Prostate gland (tissue), 2 donors: ENCODE data around the gene SULF2. TPM values are rescaled to one million over a fixed set of nuclear protein-coding genes. Genes with fewer than 3 reads are reported as not detected.

Source experiments
- DNase-seq: peaks from one replicate; pipeline ENCODE4 v3.0.0-alpha.2; 2019; ENCODE audit warnings: low spot score
- H3K27ac ChIP-seq, 2 donors: fragments of 200-600 bp; sonication (generic); 2 replicates each; pipeline ENCODE4 v1.5.1; 2017 to 2019
- H3K27me3 ChIP-seq: fragments of 200-600 bp; sonication (generic); replicated peaks from 2 replicates; pipeline ENCODE4 v1.5.1; 2019; ENCODE audit not compliant: insufficient read depth
- H3K36me3 ChIP-seq, 2 donors: fragments of 200-600 bp; sonication (generic); 1 replicate in 1 of 2; 2 replicates in 1 of 2; pipeline versions ENCODE4 v1.5.1 to v1.8.1; 2017 to 2019
- H3K4me1 ChIP-seq: fragments of 200-600 bp; sonication (generic); replicated peaks from 2 replicates; pipeline ENCODE4 v1.5.1; 2019
- H3K4me3 ChIP-seq, 2 donors: fragments of 200-600 bp; sonication (generic); 2 replicates each; pipeline ENCODE4 v1.5.1; 2017 to 2019
- H3K9me3 ChIP-seq: fragments of 200-600 bp; sonication (generic); 2 replicates; pipeline ENCODE4 v1.5.1; 2017
- CTCF ChIP-seq, 4 experiments: fragments of 200-600 bp in 2 of 4; fragments of 450-650 bp in 2 of 4; sonication (generic) in 2 of 4; IDR thresholded peaks; 1 replicate in 3 of 4; 2 replicates in 1 of 4; pipeline ENCODE4 v1.5.1; 2016 to 2019; ENCODE audit warnings: antibody characterized with exemption in 4 of 4, mild to moderate bottlenecking in 2 of 4, moderate library complexity in 2 of 4
- POLR2A ChIP-seq: fragments of 450-650 bp; IDR thresholded peaks from one replicate; pipeline ENCODE4 v1.6.1; 2016; ENCODE audit warnings: antibody characterized with exemption, mild to moderate bottlenecking
- POLR2AphosphoS5 ChIP-seq: sonication (generic); formaldehyde crosslinking; IDR thresholded peaks from one replicate; pipeline ENCODE4 v1.6.1; 2017; ENCODE audit warnings: antibody characterized with exemption
- WGBS: methylation state at CpG from one replicate; pipeline ENCODE4 v1.1.5; 2018; 5-methylcytosine and 5-hydroxymethylcytosine counted together
- intact Hi-C: fragments of 100-400 bp; cut with DNase I; formaldehyde crosslinking; loops from one replicate; pipeline ENCODE4 v1.14.2; 2022
- total RNA-seq, 2 donors: library from RNA; depleted of rRNA; stranded (reverse); fragments of >200 nt; gene quantifications; one replicate each; pipeline ENCODE4 v1.1.0, GENCODE V29; 2016

Gene SULF2
- total RNA-seq, 2 donors from 2014 or later, result 43.6 to 82.0 TPM

- Histone ChIP-seq H3K4me1 (no peaks in the 10 kb centered on the region), H3K27ac (no peak overlapping the region), H3K4me3 (no peak overlapping the region), H3K9me3 (no peaks in the 10 kb centered on the region), H3K27me3 (no peaks in the 10 kb centered on the region), H3K36me3 (no peaks in the 10 kb centered on the region)
- WGBS, result 97% methylated on average over 2 of the region's 2 CpGs
- TF ChIP-seq POLR2A (no peak), CTCF (IDR thresholded peaks at IDR 0.05) (no peak), POLR2AphosphoS5 (no peak)
- intact Hi-C loops, result loop anchor here (10.0 kb wide), 2 partner anchors 108 to 858 kb away; partner anchors contain the start of gene NCOA3
- no peak for DNase-seq
These were observed 172.6 kb downstream of the SULF2 start for GRCh38 chr20:47612670-47613069.

- Histone ChIP-seq H3K9me3 (no peaks in the 10 kb centered on the region), H3K4me1 (no peaks in the 10 kb centered on the region), H3K27me3 (no peaks in the 10 kb centered on the region), H3K36me3 (no peaks in the 10 kb centered on the region), H3K4me3 (no peak overlapping the region), H3K27ac (no peak overlapping the region)
- WGBS, result 99% methylated on average over 9 of the region's 9 CpGs
- TF ChIP-seq POLR2AphosphoS5, result no peak
- TF ChIP-seq CTCF (IDR thresholded peaks at IDR 0.05), result no peak
- no peak for TF ChIP-seq POLR2A
- intact Hi-C loops, result loop anchor here (10.0 kb wide), 2 partner anchors 107 to 857 kb away; partner anchors contain the start of gene NCOA3
- no peak for DNase-seq
These were observed 173.5 kb downstream of the SULF2 start for GRCh38 chr20:47611785-47612184.

- no peaks in the 10 kb centered on the region for H3K9me3 ChIP-seq
- no peak overlapping the region for H3K27ac ChIP-seq
- H3K27me3 ChIP-seq, result no peaks in the 10 kb centered on the region
- no peaks in the 10 kb centered on the region for H3K4me1 ChIP-seq
- no peak for TF ChIP-seq POLR2A
- no peak for TF ChIP-seq CTCF (IDR thresholded peaks at IDR 0.05)
- TF ChIP-seq POLR2AphosphoS5, result no peak
- no peak overlapping the region for H3K4me3 ChIP-seq
- H3K36me3 ChIP-seq, result no peaks in the 10 kb centered on the region
- no peak for DNase-seq
- intact Hi-C loops, result loop anchor here (10.0 kb wide), 2 partner anchors 106 to 856 kb away; partner anchors contain the start of gene NCOA3
These were observed 174.4 kb downstream of the SULF2 start for GRCh38 chr20:47610945-47611250.

GRCh38 chr20:47610247-47610944, 174.9 kb downstream of the SULF2 start:
- H3K27ac ChIP-seq, result no peak overlapping the region
- intact Hi-C loops, result loop anchor here (10.0 kb wide), 2 partner anchors 106 to 856 kb away; partner anchors contain the start of gene NCOA3
- 82% methylated on average over 6 of the region's 6 CpGs for WGBS

More at GRCh38 chr20:47610247-47610944, 174.9 kb downstream of the SULF2 start:
- TF ChIP-seq POLR2A (no peak), CTCF (IDR thresholded peaks at IDR 0.05) (no peak), POLR2AphosphoS5 (no peak)
- Histone ChIP-seq H3K4me1 (no peaks in the 10 kb centered on the region), H3K36me3 (no peaks in the 10 kb centered on the region), H3K27me3 (no peaks in the 10 kb centered on the region), H3K4me3 (no peak overlapping the region), H3K9me3 (no peaks in the 10 kb centered on the region)
- DNase-seq, result no peak
